NCI-H128 (cell line): Measurements from ENCODE around the gene AOC2.

Experiments
- DNase-seq: peaks from one replicate; lab custom pipeline; 2025; ENCODE audit not compliant: unreplicated experiment; lab: John Stamatoyannopoulos, UW

AOC2 gene

DNA sequence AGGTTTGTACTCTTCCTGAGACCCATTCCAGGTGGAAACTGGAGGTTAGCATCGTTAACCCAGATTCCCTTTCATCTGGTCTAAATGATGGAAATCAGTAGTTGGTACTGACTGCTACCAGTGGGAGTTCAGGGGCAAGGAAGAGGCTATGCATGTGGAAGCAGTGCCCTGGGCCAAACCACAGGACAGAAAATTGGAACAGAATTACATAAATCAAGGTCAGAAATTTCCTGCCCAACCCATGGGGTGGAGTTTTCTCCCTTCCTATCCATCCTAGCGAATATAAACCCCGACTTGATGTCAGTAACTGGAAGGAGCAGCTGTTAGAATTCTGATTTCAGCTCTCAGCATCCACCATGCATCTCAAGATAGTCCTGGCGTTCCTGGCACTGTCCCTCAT, at the start of gene AOC2:
Gene AOC2, plus strand, starts transcription at position 310 of the 400 bp plus-strand sequence. Its CDS starts 47 bp downstream, at position 357.
- DNase-seq: no peak

- DNase-seq: no peak
Observed at GRCh38 chr17:42795061-42795460, 49.3 kb upstream of the AOC2 start.

DNA sequence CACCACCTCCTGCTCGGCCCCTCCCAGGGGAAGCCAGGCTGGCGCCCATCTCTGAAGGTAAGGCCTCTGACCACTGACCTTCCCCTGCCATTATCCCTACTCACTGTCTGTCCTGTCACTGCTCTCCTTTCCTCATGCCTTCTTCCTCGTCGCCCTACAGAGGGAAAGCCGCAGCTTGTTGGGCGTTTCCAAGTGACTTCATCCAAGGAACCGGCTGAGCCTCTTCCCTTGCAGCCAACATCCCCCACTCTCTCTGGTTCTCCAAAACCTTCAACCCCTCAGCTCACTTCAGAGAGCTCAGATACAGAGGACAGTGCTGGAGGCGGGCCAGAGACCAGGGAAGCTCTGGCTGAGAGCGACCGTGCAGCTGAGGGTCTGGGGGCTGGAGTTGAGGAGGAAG, 48.9 kb upstream of the AOC2 start:
- no peak for DNase-seq

DNA sequence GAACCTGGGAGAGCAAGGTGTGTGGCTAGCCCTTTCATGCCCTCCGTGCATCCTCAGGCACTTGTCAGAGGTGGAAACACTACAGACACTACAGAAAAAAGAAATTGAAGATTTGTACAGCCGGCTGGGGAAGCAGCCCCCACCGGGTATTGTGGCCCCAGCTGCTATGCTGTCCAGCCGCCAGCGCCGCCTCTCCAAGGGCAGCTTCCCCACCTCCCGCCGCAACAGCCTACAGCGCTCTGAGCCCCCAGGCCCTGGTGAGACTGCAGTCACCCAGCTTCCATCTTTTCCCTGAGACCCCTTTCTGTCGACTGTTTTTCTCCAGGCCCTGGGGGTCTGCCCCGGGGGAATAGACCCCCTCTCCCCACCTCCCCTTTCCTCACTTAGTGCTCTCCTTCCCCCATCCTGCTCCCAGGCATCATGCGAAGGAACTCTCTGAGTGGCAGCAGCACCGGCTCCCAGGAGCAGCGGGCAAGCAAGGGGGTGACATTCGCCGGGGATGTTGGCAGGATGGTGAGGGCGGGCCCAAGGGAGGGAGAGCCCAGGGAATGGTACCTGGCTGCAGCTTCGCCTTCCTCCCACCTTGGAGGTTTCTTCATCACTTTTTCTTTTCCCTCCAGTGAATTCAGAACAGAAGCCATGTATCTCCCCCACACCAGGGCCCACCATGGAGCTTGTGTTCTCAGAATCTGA, 48.2 kb upstream of the AOC2 start:
- DNase-seq: no peak

DNA sequence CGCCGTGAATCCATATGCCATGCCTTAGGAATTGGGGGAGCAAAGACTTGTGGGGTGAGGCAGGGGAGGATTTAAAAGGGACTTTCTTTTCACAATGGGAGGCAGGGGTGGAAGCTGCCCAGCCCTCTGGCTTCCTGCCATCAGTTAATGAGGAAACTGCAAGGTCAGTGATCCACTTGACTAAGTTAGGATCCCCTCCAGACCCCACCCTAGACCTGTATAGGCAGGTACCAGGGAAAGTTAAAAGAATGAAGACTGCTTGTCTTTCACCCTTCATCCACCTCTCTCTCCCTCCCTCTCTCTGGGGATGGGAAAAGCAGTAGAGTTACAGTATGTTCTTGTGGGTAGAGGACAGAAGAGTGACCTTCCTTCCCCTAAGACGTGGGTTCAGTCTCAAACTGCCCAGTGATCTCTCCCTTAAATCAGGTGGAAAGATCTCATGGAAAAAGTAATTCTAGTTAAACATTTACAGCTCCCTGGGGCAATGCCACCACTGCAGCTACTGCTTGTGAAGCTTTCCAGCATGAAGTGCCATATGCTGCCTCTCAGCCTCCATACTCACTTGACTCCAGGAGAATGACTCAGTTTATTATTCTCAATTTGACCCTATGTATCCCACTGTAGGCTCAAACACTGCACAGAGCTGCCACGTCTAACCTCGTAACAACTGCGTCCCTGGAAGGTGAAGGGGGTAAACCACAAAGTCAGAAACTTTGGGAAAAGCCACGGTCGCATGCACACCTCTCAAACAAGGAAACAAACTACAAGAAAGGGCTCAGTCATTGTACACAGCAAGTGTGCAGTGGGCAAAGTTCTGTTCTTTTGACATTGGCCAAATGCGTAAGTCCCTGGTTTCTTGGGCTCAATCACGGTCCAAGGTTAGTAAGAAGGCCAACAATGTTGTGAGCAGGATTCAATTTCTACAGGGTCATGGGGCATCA, 47.0 kb upstream of the AOC2 start:
- no peak for DNase-seq

DNA sequence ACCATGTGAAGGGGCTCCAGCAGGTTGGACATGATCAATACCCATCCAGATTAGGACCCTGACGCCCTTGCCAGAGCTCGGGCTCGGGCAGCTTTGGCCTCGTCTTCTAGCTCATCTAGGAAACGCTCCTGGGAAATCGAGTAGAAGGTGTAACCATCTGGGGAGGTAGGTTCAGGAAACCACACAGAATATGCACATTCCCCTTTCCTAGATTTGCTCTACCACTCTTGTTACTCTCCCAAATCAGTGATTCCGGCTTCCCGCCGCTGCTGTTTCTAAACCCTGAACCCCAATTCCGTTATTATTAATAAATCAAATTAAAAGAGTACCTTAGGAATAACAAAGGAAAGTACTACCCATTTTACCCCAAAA, 46.4 kb upstream of the AOC2 start:
- no peak for DNase-seq

- peak; percentile 21 for DNase-seq
Observed at GRCh38 chr17:42798383-42799380, 45.7 kb upstream of the AOC2 start, which contains the start of the genes CNTD1 and COA3. CNTD1 (plus strand) TSS chr17:42798861; CDS start chr17:42799068, 207 bp downstream. COA3 (minus strand) TSS chr17:42798704; CDS start chr17:42798681, 23 bp downstream.

DNA sequence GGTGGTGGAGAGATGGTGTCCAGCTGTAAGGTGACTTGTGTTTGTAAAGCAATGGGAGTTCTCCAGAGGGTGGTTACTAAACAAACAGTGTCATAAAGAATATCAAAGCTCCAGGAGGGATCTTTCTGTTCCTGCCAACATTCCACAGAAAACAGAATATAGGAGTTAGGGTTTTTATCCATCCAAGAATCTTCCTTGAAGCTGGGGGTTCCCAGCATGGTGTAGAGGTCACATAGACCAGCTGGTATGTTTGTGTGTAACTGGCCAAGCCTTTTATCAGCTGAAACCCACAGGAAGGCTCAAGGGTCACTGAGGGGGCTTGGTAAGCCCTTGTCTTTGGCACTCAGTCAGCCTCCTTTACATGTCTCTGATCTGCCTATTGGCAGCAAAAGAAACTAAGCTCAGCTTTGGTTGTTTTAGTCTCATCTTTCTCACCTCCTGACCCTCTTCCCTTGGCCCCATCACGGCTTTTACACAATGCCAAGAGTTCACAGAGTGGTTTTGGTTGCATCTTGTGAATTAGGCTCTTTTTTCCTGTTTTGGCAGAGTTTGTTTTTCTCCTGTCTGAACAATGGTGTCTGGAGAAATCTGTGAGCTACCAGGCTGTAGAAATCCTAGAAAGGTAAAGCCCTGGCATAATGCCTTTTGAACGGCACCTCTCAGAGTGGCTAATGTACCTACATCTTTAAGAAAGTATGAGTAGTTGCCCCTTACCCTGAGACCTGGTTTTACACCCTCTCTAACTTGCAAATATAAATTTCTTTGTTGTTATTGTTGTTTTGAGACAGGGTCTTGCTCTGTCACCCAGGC, 41.1 kb upstream of the AOC2 start:
- DNase-seq: no peak

DNA sequence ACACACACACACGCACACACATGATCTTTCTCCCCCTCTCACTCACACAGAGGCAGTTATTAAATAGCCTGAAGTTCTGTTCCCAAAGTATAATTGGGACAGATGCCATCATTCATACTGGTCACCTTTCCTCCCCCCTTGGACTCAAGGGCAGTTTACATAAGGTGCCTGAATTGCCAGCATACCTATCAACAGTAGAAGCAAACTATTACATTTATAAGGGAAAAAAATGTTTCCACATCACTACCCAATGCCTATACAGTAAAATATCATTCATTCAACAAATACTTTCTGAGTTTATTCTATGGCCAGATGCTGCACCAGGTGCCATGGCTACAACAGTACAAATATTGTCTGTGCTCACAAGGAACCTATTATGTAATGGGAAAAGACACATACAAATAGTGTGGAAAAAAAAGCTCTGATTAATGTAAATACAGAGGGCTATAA, 39.4 kb upstream of the AOC2 start:
- DNase-seq: no peak

GRCh38 chr17:42806249-42806648, 38.1 kb upstream of the AOC2 start:
- no peak for DNase-seq

GRCh38 chr17:42809250-42809649, 35.1 kb upstream of the AOC2 start:
- DNase-seq: no peak

DNA sequence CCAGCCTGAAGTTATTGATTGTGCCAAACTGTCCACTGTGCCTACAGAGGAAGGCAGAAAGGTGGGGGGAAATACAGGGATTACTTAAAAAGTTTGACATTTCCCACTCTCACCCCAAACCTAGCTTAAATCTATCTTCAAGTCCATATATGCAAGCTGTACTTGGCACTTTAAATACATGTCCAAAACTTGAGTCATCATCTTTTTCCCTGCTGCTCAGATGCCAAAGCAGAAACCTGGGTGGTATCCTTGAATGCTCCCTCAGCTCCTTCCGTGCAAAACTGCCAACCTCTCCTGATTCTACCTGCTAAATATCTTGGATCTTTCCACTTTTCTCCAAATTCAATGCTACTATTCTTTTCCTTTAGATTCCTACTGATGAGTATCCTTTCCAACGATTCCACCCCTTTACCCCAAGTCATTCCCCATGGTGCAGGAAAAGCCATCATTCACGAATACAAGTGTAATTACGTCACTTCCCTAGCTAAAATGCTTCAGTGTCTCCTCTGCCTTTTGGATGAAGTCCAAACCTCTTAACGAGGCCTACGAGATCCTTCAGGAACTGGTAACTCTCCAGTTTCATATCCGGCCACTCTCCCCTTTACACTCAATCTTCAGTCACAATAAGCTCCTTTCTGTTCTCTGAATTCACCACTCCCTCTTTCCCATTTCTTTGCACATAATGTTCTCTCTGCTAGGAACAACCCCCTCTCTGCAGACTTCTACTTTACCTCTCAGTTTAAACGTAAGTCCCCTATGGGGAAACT, 29.6 kb upstream of the AOC2 start:
- DNase-seq: no peak

- DNase-seq: no peak
Observed at GRCh38 chr17:42817866-42818265, 26.5 kb upstream of the AOC2 start.

DNA sequence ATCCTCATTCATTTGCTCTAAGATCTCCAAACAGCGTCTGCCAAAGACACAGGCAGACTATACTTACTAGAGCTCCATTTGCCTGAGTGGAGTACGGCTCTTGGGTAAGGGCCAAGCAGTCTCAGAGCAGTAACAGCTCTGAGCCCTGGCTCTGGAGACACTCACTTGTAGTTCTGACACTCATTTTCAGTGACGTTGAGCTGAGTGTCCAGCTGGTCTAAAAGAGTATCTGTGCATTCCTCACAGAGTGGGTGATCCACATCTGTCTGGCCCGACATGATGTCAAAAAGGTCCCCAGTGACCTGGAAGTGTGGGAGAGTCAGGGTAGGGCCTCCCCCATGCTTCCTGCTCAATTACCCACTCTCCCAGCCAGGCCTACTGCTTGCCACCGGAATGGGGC, 26.0 kb upstream of the AOC2 start:
- no peak for DNase-seq

DNA sequence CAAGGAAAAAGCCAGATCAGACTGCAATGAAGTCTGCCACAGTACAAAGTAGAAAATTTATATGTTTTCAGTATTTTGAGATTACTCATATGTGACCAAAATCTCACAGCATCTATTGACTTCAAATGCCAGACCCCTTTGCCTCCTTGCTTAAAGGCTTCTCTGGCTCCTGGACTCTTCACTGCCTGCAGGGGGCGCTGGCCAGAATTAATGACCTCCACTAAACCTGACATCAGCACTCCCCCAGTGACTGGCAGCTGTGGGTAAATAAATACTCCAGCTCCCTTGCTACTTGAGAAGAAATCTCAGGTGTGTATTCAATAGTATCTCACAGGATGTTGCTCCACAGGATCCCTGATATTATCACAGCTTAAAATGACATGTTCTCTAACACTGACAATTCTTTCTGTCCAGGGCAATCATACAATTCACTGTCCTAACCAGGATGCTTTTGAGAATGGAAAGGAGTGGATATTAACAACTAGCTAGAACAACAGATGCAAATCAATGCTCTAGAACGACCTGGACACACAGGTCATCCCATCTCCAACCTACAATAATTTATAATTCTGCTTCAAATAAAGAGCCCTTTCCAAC, 24.3 kb upstream of the AOC2 start:
- DNase-seq: no peak

GRCh38 chr17:42821176-42821575, 23.2 kb upstream of the AOC2 start:
- DNase-seq: no peak

- no peak for DNase-seq
Observed at GRCh38 chr17:42827472-42827871, 16.9 kb upstream of the AOC2 start.

DNA sequence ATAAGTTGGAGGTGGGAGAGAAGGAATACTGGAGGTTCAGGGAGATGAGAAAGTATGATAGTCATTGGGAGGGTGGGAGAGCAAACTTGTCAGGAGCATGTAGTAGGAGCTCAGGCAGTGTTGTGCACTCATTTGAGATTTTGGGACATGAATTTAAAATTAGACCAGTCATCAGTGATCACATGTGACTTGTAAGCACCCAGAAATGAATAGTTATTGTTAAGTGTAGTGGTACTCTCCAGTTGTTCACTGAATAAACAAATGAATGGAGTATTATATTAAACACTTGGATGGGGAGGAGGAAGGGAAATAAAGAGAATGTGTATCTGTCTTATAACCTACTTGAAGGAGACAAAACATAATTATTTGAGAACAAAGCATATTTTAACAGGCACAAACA, 13.4 kb upstream of the AOC2 start:
- no peak for DNase-seq
